GM13976 (cell line): ENCODE results near the gene S100A5.

Source experiments
- DNase-seq: peaks from one replicate; pipeline ENCODE4 v3.0.0; 2012; ENCODE audit warnings: low spot score
- in situ Hi-C: fragments of 300-500 bp; cut with MboI; formaldehyde crosslinking; loops from one replicate; pipeline ENCODE4 v1.12.0; 2022; ENCODE audit warnings: low sequenced_read_pairs, mixed read lengths, inconsistent platforms; ENCODE audit not compliant: unreplicated experiment
- TF ChIP-seq, protein P1 (sequence below): IDR thresholded peaks from 2 replicates; pipeline ENCODE4 v1.5.1; 2012; ENCODE audit warnings: borderline replicate concordance, mild to moderate bottlenecking; ENCODE audit not compliant: insufficient read depth; ENCODE audit errors: extremely low read depth, missing control alignments, control extremely low read depth

Gene S100A5

GRCh38 chr1:153571706-153572105 lies 31.0 kb upstream of the S100A5 start:
- TF ChIP-seq, protein P1, sequence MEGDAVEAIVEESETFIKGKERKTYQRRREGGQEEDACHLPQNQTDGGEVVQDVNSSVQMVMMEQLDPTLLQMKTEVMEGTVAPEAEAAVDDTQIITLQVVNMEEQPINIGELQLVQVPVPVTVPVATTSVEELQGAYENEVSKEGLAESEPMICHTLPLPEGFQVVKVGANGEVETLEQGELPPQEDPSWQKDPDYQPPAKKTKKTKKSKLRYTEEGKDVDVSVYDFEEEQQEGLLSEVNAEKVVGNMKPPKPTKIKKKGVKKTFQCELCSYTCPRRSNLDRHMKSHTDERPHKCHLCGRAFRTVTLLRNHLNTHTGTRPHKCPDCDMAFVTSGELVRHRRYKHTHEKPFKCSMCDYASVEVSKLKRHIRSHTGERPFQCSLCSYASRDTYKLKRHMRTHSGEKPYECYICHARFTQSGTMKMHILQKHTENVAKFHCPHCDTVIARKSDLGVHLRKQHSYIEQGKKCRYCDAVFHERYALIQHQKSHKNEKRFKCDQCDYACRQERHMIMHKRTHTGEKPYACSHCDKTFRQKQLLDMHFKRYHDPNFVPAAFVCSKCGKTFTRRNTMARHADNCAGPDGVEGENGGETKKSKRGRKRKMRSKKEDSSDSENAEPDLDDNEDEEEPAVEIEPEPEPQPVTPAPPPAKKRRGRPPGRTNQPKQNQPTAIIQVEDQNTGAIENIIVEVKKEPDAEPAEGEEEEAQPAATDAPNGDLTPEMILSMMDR, result no peak
- in situ Hi-C loops, result loop anchor here (5.0 kb wide), 1 partner anchor 59 kb away; no protein-coding TSS in a partner anchor
- no peak for DNase-seq

- TF ChIP-seq, protein P1, result no peak
- no peak for DNase-seq
- in situ Hi-C loops, result loop anchor here (5.0 kb wide), 1 partner anchor 59 kb away; no protein-coding TSS in a partner anchor
Observed at GRCh38 chr1:153570874-153571273, 30.1 kb upstream of the S100A5 start.

- TF ChIP-seq, protein P1, result no peak
- DNase-seq, result no peak
- in situ Hi-C loops, result no loop called here
Observed at GRCh38 chr1:153569465-153569864, 28.7 kb upstream of the S100A5 start.

- DNase-seq, result peak; percentile 90
- in situ Hi-C loops, result no loop called here
- TF ChIP-seq, protein P1, result peak; percentile 94
Observed at GRCh38 chr1:153568367-153569099, 27.8 kb upstream of the S100A5 start.

DNA sequence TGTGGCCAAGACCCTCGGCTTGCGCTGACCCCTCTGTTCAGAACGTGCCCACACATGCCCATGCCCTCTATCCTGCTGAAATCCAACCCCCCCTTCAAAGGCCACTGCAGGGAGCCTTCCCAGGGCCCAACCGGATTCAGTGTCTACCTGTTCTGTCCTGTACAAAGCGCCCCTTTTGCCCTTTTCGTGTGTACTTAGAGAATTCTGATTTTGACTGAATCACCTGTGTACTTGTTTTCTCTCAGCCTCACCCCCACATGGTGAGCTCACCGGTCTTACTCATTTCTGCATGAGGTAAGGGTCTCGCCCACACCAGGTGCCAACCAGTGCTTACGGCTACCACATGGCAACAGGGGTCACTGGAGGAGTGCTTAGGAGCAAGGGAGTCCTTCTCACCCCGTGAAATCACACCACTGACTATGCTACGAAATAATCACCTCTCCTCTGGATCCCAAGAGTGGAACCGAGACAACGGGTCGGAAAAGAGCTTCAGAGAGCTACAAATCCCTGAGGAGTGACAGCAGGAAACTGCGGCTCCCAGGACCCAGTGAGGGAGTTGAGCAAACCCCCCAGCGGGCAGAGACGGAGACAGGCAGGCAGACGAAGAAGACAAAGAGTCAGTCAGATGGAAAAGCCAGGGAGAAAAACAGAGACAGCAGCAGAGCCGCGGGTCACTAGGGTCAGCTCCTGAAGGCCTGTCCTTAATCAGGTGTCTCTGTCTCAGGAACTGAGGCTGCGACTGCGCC lies 27.1 kb upstream of the S100A5 start:
- TF ChIP-seq, protein P1, result no peak
- in situ Hi-C loops, result no loop called here

GRCh38 chr1:153566414-153567371 lies 26.0 kb upstream of the S100A5 start:
- TF ChIP-seq, protein P1, result no peak
- in situ Hi-C loops, result no loop called here
- DNase-seq, result peak; percentile 69

More for the DNA sequence above, 27.1 kb upstream of the S100A5 start:
- no peak for DNase-seq
